SK-N-DZ (cell line): ENCODE measurements around the gene RHOBTB3.

Source experiments
- DNase-seq: peaks from one replicate; pipeline ENCODE4 v3.0.0-alpha.2; 2015; ENCODE audit warnings: low spot score

The RHOBTB3 gene

GRCh38 chr5:95713960-95714710 lies 17.0 kb upstream of the RHOBTB3 start:
- no peak for DNase-seq

GRCh38 chr5:95715799-95716461 lies 15.2 kb upstream of the RHOBTB3 start:
- DNase-seq, result no peak

GRCh38 chr5:95717439-95717838 lies 13.7 kb upstream of the RHOBTB3 start:
- DNase-seq, result no peak

GRCh38 chr5:95718203-95718602 lies 12.9 kb upstream of the RHOBTB3 start:
- peak; percentile 23 for DNase-seq

GRCh38 chr5:95718738-95719137 lies 12.4 kb upstream of the RHOBTB3 start:
- DNase-seq, result no peak

GRCh38 chr5:95720094-95720786 lies 10.9 kb upstream of the RHOBTB3 start:
- DNase-seq, result no peak

GRCh38 chr5:95721582-95722295 lies 9.4 kb upstream of the RHOBTB3 start:
- no peak for DNase-seq

- DNase-seq, result no peak
Measured at GRCh38 chr5:95723632-95724369, 7.3 kb upstream of the RHOBTB3 start.

GRCh38 chr5:95725071-95725820 lies 5.9 kb upstream of the RHOBTB3 start:
- no peak for DNase-seq

GRCh38 chr5:95725937-95726810 lies 5.0 kb upstream of the RHOBTB3 start:
- no peak for DNase-seq

- DNase-seq, result no peak
Measured at GRCh38 chr5:95726811-95727763, 4.0 kb upstream of the RHOBTB3 start.

- no peak for DNase-seq
Measured at GRCh38 chr5:95727764-95728191, 3.4 kb upstream of the RHOBTB3 start.

- no peak for DNase-seq
Measured at GRCh38 chr5:95728494-95729114, 2.5 kb upstream of the RHOBTB3 start.

- DNase-seq, result no peak
Measured at GRCh38 chr5:95729115-95730010, 1.8 kb upstream of the RHOBTB3 start.

- DNase-seq, result no peak
Measured at GRCh38 chr5:95730011-95730700, 980 bp upstream of the RHOBTB3 start.
